HG02588 (cell line): ENCODE results near the gene HPDL.

Experiments used
- ATAC-seq: cut with Tn5 transposase; IDR thresholded peaks from one replicate; pipeline ENCODE4 v1.9.1; 2021; ENCODE audit warnings: mild to moderate bottlenecking, moderate library complexity; ENCODE audit not compliant: unreplicated experiment

The HPDL gene

DNA sequence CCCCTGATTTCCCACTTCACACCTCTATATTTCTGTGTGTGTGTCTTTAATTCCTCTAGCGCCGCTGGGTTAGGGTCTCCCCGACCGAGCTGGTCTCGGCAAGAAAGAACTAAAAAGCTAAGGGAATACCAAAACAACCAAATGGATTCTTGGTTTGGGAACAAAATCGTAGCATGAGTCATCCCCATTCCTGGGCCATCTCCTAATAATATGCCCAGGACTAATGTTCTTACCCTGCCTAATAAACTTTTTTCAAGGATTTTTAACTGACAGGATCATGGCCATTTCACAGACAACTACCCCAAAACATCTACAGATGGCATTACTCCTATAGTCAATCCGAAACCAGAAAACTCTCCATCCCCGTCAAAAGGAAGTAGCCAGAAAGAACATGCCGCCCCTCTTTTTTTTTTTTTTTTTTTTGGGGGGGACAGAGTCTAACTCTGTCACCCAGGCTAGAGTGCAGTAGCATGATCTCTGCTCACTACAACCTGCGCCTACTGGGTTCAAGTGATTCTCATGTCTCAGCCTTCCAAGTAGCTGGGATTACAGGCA lies 4.1 kb upstream of the HPDL start:
- ATAC-seq = no peak

DNA sequence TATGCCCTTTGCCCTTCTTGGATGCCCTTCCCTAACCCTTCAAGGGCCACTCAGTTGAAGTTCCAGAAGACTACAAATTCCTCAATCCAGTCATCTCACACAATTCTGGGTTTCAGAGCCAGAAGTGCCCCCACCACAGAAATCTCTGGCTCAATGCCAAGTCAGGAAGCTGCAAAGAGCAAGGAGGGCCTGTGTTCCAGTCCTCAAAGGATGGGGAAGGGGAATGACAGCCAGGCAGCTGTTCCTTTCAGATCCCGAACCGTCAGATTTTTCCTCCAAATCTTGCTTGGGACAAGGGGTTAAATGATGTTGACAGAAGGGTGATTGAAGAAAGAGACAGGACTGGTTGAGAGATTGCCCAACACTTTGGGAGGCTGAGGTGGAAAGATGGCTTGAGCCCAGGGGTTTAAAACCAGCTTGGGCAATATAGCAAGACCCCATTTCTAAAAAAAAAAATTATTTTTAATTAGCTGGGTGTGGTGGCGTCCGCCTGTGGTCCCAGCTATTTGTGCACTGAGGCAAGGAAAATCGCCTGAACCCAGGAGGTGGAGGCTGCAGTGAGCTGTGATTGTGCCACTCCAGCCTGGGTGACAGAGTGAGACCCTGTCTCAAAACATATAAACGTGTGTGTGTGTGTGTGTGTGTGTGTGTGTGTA lies 716 bp upstream of the HPDL start:
- ATAC-seq = no peak

DNA sequence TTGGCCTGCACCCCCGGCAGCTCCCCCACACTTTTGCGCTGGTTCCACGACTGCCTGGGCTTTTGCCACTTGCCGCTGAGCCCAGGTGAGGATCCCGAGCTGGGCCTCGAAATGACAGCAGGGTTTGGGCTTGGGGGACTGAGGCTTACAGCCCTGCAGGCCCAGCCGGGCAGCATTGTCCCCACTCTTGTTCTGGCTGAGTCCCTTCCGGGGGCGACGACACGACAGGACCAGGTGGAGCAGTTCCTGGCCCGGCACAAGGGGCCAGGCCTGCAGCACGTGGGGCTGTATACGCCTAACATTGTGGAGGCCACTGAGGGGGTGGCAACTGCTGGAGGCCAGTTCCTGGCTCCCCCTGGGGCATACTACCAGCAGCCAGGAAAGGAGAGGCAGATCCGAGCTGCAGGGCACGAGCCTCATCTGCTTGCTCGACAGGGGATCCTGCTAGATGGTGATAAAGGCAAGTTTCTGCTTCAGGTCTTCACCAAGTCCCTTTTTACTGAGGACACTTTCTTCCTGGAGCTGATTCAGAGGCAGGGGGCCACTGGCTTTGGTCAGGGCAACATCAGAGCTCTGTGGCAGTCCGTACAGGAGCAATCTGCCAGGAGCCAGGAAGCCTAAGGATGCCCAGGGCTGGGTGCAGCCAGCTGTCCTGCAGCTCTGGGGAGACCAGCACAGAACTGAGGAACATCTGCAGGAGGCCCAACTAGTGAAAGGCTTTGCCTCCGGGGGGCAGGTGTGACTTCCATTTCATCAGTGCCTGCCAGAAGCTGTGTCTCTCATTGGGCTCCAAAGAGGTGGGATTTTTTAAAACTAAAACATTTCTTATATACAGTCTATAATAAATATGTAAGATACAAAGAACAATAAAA lies 1.2 kb downstream of the HPDL start:
- ATAC-seq = no peak

DNA sequence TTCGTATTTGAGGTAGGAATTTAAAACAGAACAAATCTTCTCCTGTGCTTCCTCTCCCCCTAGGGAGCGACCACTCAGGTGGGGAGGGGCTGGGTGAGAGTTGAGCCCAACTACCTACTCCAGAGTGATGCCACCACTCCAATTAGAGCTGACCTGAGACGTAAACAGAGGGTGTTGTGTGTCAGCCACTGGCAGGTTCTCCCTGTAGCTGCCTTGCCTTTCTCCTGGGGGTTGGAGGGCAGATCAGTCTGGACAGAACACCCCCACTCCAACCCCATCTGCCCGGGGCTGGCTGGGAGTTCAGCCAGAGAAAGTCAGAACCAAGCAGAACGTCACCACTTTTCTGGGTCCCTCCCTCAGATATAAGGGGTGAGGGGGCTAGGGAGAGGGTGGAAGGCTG lies 2.0 kb downstream of the HPDL start:
- ATAC-seq = no peak

DNA sequence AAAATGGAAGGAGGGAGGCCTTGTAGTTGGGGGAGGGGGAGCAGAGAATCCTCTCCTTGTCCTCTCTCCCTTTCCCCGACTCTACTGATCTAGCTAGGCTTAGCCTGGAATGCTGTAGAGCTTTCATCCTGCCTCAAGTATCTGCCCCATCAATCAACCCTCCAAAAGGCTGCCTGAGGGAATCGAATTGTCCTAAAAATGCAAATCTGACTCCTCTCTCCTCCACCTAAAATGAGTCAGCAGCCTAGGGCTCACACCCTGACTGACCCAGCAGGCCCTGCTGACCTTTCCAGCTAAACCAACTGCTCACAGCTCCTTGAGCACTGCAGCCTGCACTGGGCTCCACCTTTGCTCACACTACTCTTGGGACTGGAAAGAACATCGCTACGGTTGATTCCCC lies 2.8 kb downstream of the HPDL start:
- no peak for ATAC-seq

DNA sequence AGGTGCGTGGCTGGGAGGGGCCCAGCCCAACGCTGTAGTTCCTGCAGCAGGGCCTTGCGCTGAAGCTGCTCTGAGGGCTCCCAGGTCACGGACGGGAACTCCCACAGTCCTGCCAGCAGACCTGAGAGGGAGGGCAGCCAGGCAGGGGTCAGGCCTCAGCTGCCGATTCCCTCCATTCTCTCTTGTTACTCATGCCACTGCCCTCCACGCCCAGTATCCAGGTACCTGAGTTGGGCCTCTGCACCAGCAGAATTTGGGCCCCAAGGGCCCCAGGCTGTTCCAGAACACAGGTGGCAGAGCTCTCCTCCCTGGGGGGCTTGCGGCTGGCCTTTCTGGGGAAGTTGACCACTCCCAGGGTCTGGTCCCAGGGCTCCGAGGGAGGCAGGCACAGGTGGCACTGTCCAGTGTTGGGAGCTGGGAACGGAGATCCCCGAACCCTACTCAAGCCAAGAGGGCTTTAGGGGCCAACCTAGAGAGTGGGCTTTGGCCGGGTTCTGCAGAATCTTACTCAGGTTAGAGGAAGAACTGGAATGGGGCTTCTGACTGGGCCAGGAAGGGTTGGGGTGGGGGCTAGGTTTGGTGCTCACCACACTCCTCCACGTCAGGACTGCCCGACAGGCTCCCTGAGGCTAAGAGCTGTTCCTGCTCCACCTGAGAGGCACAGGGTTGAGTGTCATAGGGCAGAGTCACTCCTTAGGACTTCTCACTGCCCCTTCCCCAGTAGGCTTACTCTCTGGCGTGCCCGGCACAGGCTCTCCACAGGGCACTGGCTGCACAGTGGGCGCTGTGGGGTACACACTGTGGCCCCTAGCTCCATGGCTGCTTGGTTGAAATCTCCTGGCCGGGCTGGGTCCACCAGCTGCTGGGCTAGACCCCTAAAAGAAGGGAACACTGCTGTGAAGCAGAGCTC lies 5.0 kb downstream of the HPDL start:
- no peak for ATAC-seq

DNA sequence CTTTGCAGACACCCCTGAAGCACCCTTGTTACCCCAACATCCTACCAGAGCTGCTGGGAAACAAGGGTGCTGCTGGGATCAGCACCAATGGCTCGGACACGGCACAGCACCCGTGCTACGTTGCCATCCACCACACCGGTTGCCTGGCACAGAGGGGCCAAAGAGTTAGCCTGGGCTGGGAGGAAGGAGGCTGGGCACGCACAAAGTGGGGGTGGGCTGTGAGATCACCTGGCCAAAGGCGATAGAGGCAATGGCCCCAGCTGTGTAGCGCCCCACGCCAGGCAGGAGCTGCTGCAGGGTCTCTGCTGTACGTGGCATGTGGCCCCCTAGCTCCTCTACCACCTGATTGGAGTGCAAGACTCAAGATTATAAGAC lies 5.6 kb downstream of the HPDL start:
- no peak for ATAC-seq

DNA sequence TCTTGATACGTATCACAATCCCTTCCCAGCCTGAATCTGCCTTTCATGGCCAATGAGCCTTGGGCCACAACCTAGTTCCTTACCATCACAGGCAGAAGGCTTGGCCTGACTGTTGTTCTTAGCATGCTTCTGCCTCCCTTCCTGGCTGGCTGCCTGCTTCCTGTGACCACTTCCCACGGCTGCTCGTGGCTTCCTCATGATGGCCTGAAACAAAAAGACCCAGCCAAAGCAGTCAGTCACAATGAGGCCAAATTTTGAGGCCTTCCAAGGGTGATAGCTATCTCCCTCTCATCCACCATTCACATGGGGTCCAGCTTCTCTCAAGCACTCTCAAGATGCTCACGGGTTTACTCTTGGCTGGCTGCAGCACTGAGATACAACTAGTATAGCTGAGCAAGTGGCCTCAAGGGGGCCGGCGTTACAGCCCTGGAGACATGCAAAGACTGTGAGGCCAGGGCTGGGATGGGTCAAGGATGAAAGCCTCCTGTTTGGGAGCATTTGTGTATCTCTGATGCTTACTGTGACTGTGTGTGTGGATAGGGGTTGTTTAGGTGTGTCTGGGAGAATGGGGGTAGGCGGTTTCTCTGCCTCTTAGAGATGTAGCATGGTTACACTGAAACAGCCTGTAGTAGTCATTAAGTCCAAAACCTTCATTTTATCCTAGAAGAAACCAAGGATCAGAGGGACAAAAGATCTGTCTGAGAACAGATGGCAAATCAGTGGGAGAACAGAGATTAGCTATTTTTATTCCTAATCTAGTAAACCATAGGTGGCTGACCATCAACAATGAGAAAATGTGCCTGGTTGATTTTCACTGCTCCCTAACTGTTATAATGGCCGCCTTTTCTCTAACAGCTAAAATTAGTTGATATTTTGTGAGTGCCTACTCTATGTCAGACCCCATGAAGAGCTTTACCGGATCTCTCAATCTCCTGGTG lies 7.9 kb downstream of the HPDL start:
- no peak for ATAC-seq

DNA sequence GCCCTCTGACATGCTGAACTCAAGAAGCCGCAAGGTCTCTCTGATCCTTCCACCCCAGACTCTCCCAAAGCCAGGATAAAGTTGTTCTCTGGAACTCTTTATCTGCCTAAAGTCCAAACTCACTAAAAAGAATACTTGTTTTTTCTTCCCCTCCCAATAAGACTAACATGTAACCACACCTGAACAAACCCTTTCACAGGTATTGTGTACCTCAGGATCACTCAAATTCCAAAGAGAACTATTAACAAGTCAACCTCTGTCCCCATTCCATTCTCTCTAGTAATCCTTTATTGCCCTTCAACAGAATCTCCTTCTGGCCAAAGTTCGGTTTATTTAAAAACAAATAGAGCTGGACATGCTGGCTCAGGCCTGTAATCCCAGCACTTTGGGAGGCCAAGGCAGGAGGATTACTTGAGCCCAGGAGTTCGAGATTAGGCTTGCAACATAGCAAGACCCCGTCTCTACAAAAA lies 9.2 kb downstream of the HPDL start:
- ATAC-seq = no peak

DNA sequence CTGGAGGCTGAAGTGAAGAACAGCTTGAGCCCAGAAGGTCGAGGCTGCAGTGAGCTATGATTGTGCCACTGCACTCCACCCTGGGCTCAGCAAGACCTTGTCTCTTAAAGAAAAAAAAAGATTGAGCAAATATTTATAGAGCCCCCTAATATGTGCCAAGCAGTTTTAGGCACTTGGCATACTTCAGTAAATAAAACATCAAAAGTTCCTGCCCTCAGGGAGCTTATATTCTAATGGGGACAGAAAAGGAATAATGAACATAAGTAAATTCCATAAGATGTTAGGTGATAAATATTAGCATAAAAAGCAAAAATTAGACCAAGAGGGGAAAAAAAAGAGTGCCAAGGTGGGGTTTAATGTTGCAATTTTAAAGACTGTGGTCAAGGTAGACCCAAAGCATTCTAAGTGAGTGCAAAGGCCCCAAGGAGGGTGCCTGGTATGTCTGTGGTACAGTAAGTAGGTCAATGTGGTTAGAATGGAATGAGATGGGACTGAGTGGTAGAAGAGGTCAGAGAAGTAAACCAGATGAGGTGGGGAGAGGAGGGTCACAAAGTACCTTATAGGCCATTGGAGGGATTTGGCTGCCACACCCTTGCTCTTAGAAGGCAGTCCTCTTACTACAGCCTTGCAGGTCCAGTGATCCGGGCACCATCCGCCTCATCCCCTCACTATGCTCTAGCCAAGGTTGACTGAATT lies 11.1 kb downstream of the HPDL start:
- ATAC-seq = no peak

DNA sequence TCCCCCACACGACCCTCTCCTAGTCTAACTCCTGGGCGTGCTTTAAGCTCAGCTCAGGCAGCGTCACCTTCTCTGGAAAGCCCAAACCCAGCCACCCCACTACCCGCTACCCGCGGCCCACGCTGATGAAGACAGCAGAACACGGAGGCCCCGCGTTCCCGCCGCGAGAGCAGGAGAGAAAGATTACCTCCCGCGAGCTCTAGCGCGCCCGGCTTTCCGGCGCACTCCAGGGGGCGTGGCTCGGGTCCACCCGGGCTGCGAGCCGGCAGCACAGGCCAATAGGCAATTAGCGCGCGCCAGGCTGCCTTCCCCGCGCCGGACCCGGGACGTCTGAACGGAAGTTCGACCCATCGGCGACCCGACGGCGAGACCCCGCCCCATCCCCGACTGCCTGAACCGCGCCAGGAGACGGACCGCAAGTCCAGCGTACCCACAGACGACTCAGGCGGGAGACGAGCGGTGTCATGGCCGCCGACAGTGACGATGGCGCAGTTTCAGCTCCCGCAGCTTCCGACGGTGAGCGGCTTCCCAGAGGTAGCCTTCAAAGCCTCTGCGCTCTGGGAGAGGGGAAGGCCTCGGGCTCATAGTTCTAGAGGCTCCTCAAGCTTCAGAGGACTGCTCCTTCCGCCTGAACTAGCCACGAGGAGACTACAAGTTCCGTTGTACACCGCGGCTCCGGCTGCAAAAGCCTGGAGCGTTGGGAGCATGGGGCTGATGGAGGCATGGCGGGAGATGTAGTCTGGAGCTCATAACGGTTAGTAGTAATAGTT lies 13.3 kb downstream of the HPDL start, which contains the start of the genes MUTYH and TOE1:
Gene MUTYH, minus strand, starts transcription at position 652 of the 770 bp plus-strand sequence. CDS start 5,935 bp downstream, outside the sequence.
Gene TOE1, plus strand, starts transcription at position 382 of the 770 bp plus-strand sequence. Its CDS starts 83 bp downstream, at position 465.
- ATAC-seq = peak; percentile 83

DNA sequence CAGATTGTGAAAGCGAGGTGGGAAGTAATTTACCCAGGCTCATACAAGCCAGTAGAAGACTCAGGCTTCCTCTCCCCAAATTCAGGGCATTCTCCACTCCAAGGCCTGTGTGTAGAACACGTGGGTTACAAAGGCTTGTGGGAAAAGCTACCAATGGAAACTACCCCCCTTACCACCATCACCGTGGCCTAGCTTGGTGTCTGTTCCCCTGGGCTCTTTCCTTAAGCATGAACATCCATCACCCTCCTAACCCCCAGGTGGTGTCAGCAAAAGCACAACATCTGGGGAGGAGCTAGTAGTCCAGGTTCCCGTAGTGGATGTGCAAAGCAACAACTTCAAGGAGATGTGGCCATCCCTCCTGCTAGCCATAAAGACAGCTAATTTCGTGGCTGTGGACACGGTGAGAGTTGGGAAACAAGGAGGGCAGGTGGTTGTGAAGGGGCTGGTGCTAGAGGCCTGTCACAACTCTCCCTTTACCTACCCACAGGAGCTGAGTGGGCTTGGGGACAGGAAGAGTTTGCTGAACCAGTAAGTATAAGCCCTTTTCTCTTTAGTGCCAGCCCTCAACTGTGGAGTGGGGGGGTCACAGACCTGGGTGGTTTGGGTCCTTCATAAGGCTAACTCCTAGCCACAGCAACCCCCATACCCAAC lies 14.2 kb downstream of the HPDL start:
- no peak for ATAC-seq

DNA sequence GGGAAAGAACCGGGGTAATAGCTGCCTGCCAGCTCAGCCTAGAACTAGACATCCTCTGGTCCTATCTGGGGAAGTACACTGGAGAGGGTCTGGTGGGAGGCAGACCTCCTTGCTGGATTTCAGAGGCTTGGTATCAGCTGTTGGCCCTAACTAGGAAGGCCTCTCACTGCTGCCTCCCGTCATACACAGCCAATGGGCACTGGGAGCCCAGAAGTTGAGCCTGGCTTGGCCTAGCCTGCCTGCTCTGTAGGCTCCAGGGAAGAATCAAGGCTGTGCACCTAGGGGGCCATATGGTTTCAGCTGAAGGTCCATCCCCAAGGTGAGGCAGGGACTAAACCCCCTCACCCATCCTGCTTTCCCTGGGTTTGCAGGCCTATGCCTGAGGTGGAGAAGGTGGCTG lies 17.8 kb downstream of the HPDL start:
- no peak for ATAC-seq

DNA sequence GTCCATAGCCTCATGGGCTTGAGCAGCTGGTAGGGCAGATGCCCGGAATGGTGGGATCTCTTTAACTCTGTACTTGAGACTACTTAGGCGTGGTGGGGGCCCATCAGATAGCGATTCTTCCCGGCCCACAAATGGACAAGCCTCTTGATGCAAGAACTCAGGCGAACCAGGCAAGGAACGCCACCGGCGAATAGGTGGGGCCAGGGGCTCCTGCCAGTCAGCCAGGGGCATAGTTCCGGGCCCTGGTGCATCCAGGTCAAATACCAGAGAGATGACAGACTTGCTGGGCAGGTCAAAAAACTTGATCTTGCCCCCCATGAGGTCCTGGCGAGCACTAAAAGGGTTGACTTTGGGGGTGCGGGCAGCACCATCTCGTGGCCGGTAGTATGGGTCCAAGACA lies 18.3 kb downstream of the HPDL start:
- ATAC-seq = no peak

DNA sequence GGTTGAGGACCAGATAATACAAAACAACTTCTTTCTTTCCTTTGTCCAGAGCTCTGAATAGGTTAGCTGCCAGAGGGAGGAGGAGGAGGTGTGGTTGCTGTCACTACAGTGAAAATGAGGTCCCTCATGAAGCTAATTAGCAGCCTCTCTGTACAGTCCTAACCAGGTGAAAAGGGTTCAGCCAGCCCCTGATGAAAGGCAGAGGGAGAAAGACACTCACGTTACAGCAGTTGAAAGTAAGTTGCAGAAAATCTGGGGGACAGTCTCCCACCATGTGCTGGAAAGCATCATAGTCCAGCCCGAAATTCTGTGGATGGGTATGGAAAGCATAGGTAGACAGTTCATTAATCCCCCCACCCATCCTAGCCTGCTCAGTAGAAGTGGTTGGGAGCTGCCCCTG lies 19.8 kb downstream of the HPDL start:
- ATAC-seq = no peak

DNA sequence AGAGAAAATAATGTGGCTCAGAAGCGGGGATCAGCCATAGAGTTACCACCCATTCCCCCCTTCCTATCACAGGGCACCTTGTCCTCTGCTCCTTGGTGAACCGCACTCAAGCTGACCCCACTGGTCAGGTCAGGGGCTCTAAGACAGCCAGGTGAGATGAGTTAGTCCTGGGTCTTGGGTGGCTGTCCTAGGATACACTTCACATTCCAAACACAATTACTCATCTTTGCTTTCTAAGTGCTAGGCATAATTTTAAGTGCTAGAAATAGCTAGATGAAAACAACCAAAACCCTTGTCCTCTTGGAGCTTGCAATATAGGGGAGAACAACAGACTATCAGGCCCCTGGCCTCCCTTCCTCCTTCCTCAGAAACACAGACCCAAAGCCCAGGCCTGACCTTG lies 21.3 kb downstream of the HPDL start:
- ATAC-seq = no peak

DNA sequence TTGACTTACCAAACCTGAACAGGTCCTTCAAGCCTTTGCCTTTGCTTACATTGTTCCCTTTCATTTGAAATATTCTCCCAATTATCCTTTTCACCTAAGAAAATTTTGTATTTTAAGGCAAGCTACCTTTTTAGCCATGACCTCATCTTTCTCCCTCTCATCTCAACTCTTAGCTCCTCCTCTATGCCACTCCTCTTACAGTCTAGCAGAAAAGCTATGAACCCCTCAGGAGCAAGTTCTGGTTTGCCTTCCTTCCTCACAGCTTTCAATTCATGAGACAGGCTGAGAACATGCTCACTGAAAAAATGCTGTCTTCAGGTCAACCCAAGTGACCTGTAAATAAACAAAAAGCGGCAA lies 21.9 kb downstream of the HPDL start:
- no peak for ATAC-seq
